Measurements from ENCODE around the gene OPN1MW. TPM values are rescaled to one million over a fixed set of nuclear protein-coding genes. Genes with fewer than 3 reads are reported as not detected.
"Not testable (repeated sequence)": the region's sequence is repeated elsewhere in the genome, so short reads cannot be mapped to it uniquely, and the experiment has no call there.

The OPN1MW gene
- not detected in 2 replicates for total RNA-seq

- intact Hi-C loops (cut with micrococcal nuclease), result not testable (repeated sequence)
These were observed at the start of gene OPN1MW for GRCh38 chrX:154182296-154182695. Gene OPN1MW, plus strand, starts transcription at chrX:154182596. Its CDS starts 82 bp downstream, at chrX:154182678.

- intact Hi-C loops (cut with micrococcal nuclease), result loop anchor here (2.0 kb wide), 1 partner anchor 39 kb away; the partner anchor contains the start of gene MECP2
These were observed 46.8 kb upstream of the OPN1MW start for GRCh38 chrX:154135458-154136229.

GRCh38 chrX:154136627-154137161 lies 45.7 kb upstream of the OPN1MW start:
- intact Hi-C loops (cut with micrococcal nuclease), result loop anchor here (2.0 kb wide), 1 partner anchor 40 kb away; the partner anchor contains the start of gene MECP2

GRCh38 chrX:154138857-154139256 lies 43.5 kb upstream of the OPN1MW start:
- intact Hi-C loops (cut with micrococcal nuclease), result no loop called here

- intact Hi-C loops (cut with micrococcal nuclease), result no loop called here
These were observed 42.2 kb upstream of the OPN1MW start for GRCh38 chrX:154140206-154140605.

- intact Hi-C loops (cut with micrococcal nuclease), result no loop called here
These were observed 41.7 kb upstream of the OPN1MW start for GRCh38 chrX:154140742-154141141.

- intact Hi-C loops (cut with micrococcal nuclease), result no loop called here
These were observed 40.0 kb upstream of the OPN1MW start for GRCh38 chrX:154142386-154142785.

GRCh38 chrX:154142950-154143745 lies 39.2 kb upstream of the OPN1MW start:
- intact Hi-C loops (cut with micrococcal nuclease), result no loop called here

- intact Hi-C loops (cut with micrococcal nuclease), result not testable (repeated sequence)
These were observed 38.4 kb upstream of the OPN1MW start, which contains the start of gene OPN1LW for GRCh38 chrX:154144010-154144409. Gene OPN1LW, plus strand, starts transcription at chrX:154144243. Its CDS starts 41 bp downstream, at chrX:154144284.

- intact Hi-C loops (cut with micrococcal nuclease), result not testable (repeated sequence)
These were observed 31.4 kb upstream of the OPN1MW start for GRCh38 chrX:154151030-154151429.

- intact Hi-C loops (cut with micrococcal nuclease), result not testable (repeated sequence)
These were observed 26.2 kb upstream of the OPN1MW start for GRCh38 chrX:154156221-154156620.

- intact Hi-C loops (cut with micrococcal nuclease), result not testable (repeated sequence)
These were observed 25.2 kb upstream of the OPN1MW start for GRCh38 chrX:154157207-154157606.

- intact Hi-C loops (cut with micrococcal nuclease), result not testable (repeated sequence)
These were observed 23.1 kb upstream of the OPN1MW start for GRCh38 chrX:154159345-154159744.

GRCh38 chrX:154164902-154165301 lies 17.5 kb upstream of the OPN1MW start:
- intact Hi-C loops (cut with micrococcal nuclease), result not testable (repeated sequence)

GRCh38 chrX:154168384-154168783 lies 14.0 kb upstream of the OPN1MW start:
- intact Hi-C loops (cut with micrococcal nuclease), result not testable (repeated sequence)

GRCh38 chrX:154172535-154172943 lies 9.9 kb upstream of the OPN1MW start:
- intact Hi-C loops (cut with micrococcal nuclease), result not testable (repeated sequence)

GRCh38 chrX:154174356-154174755 lies 8.0 kb upstream of the OPN1MW start:
- intact Hi-C loops (cut with micrococcal nuclease), result not testable (repeated sequence)

- intact Hi-C loops (cut with micrococcal nuclease), result not testable (repeated sequence)
These were observed 1.4 kb downstream of the OPN1MW start for GRCh38 chrX:154183794-154184193.

- intact Hi-C loops (cut with micrococcal nuclease), result not testable (repeated sequence)
These were observed 10.4 kb downstream of the OPN1MW start for GRCh38 chrX:154192846-154193245.

GRCh38 chrX:154194316-154194715 lies 11.9 kb downstream of the OPN1MW start:
- intact Hi-C loops (cut with micrococcal nuclease), result not testable (repeated sequence)

- intact Hi-C loops (cut with micrococcal nuclease), result not testable (repeated sequence)
These were observed 14.1 kb downstream of the OPN1MW start for GRCh38 chrX:154196466-154196865.
